Neural crest cell (in vitro differentiated cells): ENCODE results near the gene COL18A1. TPM values are rescaled to one million over a fixed set of nuclear protein-coding genes. Genes with fewer than 3 reads are reported as not detected.

Source experiments
- DNase-seq: peaks from one replicate; pipeline ENCODE4 v3.0.0; 2021; ENCODE audit warnings: low read depth, mixed read lengths, low spot score
- H3K27ac Mint-ChIP-seq: one replicate; pipeline ENCODE4 v1.8.0; 2021; ENCODE audit warnings: mild to moderate bottlenecking, mixed read lengths; ENCODE audit not compliant: unreplicated experiment
- H3K27me3 Mint-ChIP-seq: 2 replicates; pipeline ENCODE4 v1.8.0; 2021; ENCODE audit warnings: low read depth, mild to moderate bottlenecking, mixed read lengths
- H3K36me3 Mint-ChIP-seq: 2 replicates; pipeline ENCODE4 v1.8.0; 2021; ENCODE audit warnings: low read depth, mild to moderate bottlenecking, mixed read lengths
- H3K4me1 Mint-ChIP-seq: 2 replicates; pipeline ENCODE4 v1.8.0; 2021; ENCODE audit warnings: mixed read lengths
- H3K4me3 Mint-ChIP-seq: one replicate; pipeline ENCODE4 v1.8.0; 2021; ENCODE audit warnings: mild to moderate bottlenecking, mixed read lengths
- H3K9me3 Mint-ChIP-seq: 2 replicates; pipeline ENCODE4 v1.8.0; 2021; ENCODE audit warnings: mixed read lengths
- total RNA-seq: library from RNA; stranded (reverse); gene quantifications from 2 replicates; pipeline ENCODE4 v1.2.1, GENCODE V29; 2021
- TF ChIP-seq, protein P1 (sequence below): fragments of 200-600 bp; sonication (generic); conservative IDR thresholded peaks from 2 replicates; pipeline ENCODE4 v1.5.0; 2021; ENCODE audit warnings: antibody characterized with exemption, mild to moderate bottlenecking

Gene COL18A1
- total RNA-seq, 1 donor from 2014 or later: 19.2 TPM

DNA sequence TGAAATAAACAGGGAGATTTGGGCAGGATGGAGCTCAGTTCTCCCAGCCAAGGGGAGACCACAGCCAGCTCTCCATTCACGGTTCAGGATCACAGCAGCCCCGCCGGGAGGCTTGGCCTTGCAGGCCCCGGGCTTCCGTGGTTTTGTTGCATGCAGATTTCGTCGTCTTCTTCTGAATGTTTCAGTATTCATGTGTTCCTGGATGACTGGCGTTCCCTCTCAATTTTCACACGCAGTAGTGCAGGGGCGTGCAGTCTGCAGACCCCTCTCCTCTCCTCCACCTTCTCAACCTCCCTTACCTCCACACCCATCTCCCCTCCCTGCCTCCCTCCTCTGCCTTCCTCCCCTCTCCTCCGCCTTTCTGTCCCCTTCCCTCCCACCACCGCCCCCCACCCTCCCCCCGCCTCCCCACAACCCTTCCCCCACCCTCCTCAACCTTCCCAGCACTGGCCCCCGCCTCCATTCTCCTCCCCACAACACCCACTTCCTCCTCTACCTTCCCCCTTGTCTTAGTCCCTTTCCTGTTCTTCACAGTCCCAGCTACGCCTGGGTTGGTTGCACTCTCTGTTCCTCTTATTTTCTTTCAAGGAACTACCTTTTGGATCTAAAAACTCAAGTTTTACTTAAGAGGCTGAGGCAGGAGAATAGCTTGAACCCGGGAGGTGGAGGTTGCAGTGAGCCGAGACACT is 145.7 kb downstream of the COL18A1 start:
- TF ChIP-seq, protein P1, sequence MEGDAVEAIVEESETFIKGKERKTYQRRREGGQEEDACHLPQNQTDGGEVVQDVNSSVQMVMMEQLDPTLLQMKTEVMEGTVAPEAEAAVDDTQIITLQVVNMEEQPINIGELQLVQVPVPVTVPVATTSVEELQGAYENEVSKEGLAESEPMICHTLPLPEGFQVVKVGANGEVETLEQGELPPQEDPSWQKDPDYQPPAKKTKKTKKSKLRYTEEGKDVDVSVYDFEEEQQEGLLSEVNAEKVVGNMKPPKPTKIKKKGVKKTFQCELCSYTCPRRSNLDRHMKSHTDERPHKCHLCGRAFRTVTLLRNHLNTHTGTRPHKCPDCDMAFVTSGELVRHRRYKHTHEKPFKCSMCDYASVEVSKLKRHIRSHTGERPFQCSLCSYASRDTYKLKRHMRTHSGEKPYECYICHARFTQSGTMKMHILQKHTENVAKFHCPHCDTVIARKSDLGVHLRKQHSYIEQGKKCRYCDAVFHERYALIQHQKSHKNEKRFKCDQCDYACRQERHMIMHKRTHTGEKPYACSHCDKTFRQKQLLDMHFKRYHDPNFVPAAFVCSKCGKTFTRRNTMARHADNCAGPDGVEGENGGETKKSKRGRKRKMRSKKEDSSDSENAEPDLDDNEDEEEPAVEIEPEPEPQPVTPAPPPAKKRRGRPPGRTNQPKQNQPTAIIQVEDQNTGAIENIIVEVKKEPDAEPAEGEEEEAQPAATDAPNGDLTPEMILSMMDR: no peak
- Mint-ChIP-seq H3K36me3 (no peaks in the 10 kb centered on the region), H3K27ac (no peak overlapping the region), H3K27me3 (peaks cover 5% of the 10 kb centered on the region), H3K4me3 (no peak overlapping the region), H3K9me3 (no peaks in the 10 kb centered on the region), H3K4me1 (peaks cover 20% of the 10 kb centered on the region)
- no peak for DNase-seq

DNA sequence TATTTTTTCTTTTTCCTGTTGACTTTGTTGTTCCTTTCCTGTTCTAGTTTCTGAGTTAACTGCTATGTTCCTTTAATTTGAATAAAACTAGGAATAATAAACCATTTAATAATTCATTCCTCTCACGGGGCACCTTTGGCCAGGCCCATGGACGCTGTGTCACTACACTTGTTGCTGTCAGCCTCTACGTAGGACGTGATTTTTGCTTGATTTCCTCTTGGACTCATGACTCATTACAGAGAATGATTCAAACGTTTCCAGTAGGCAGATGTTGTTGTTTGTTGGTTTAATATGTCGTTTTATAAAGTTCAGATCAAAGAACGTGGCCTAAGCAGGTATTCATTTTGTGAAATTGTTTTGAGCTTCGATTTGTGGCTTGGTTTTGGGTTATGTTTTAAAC is 146.4 kb downstream of the COL18A1 start:
- TF ChIP-seq, protein P1: no peak
- H3K4me1 Mint-ChIP-seq: peaks cover 20% of the 10 kb centered on the region
- peak overlapping the region; percentile 16 for H3K4me3 Mint-ChIP-seq
- peaks cover 5% of the 10 kb centered on the region for H3K27me3 Mint-ChIP-seq
- no peaks in the 10 kb centered on the region for H3K9me3 Mint-ChIP-seq
- H3K27ac Mint-ChIP-seq: no peak overlapping the region
- no peaks in the 10 kb centered on the region for H3K36me3 Mint-ChIP-seq
- no peak for DNase-seq

DNA sequence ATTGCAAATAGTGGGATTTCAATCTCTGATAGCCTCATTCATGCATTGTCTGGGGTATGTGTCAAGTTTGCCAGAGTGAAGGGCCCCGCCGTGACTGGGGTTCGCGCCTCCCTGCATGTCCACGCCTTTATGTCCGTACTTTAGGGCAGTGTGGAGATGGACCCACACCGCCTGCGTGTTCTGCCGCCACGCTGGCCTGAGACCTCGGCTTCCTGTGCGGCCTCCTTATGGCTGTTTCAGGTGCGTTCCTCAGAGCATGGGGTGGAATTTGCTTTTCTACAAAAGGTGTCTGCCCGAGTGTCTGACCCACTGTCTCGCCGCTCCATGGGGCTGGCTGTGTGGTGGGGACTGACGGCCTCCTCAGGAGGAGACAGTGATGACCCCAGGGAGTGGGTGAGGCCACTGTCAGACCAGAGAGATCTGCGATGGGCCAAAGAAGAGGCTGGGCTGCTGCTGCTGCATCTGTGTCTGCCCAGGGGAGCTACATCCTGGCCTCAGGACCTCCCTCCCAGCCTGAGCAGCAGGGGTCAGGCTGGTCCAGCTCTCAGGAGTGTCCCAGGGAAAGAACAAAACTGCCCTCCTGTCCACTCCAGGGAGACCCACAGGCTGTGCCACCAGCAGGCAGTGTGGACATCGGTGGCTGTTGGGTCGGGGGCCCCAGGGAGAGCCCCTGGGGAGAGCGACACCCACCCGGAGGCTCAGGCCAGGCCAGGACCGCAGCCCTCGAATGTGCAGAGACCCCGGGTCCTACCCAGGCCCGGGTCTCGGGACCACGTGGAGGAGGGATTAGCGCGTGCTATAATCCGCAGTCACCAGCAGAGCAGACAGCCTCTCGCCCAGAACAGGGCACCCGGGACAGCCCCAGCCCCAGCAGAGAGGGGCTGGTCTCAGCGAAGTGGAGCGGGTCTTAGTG is 147.1 kb downstream of the COL18A1 start:
- DNase-seq: no peak
- no peak overlapping the region for H3K27ac Mint-ChIP-seq
- no peaks in the 10 kb centered on the region for H3K9me3 Mint-ChIP-seq
- H3K36me3 Mint-ChIP-seq: no peaks in the 10 kb centered on the region
- H3K4me3 Mint-ChIP-seq: no peak overlapping the region
- peaks cover 5% of the 10 kb centered on the region for H3K27me3 Mint-ChIP-seq
- TF ChIP-seq, protein P1: no peak
- peaks cover 20% of the 10 kb centered on the region for H3K4me1 Mint-ChIP-seq

DNA sequence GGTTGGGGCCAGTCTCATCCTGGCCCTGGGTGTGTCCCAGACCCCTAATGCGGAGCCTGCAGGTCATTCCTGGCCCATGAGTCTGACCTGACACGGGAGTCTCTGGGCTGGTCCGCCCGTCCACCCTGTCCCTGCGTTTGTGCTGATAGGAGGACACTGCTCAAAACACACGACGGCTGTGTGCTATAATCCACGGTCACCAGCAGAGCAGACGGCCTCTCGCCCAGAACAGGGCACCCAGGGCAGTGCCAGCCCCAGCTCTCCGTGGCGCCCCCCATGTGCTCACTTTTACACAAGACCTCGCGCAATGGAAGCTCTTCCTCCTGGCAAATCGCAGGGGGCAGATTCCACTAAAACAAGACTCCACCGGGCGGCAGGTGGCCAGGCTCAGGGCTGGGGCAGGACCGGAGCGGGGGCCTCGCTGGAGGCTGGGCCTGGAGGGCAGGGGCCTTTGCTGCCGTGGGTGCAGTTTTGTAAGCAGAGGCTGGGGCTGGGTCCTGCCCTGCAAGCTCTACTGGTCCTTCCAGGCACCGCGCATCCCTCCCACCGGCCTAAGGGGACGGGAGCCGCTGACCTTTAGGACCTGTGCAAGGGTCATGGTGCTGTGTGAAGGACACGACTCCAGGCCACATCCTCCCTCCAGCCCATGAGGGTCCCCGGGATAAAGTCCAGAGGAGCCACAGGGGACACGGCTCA is 147.9 kb downstream of the COL18A1 start:
- Mint-ChIP-seq H3K36me3 (no peaks in the 10 kb centered on the region), H3K27me3 (peaks cover 3% of the 10 kb centered on the region), H3K4me1 (peaks cover 20% of the 10 kb centered on the region), H3K27ac (no peak overlapping the region), H3K9me3 (no peaks in the 10 kb centered on the region), H3K4me3 (no peak overlapping the region)
- TF ChIP-seq, protein P1: no peak
- DNase-seq: no peak

DNA sequence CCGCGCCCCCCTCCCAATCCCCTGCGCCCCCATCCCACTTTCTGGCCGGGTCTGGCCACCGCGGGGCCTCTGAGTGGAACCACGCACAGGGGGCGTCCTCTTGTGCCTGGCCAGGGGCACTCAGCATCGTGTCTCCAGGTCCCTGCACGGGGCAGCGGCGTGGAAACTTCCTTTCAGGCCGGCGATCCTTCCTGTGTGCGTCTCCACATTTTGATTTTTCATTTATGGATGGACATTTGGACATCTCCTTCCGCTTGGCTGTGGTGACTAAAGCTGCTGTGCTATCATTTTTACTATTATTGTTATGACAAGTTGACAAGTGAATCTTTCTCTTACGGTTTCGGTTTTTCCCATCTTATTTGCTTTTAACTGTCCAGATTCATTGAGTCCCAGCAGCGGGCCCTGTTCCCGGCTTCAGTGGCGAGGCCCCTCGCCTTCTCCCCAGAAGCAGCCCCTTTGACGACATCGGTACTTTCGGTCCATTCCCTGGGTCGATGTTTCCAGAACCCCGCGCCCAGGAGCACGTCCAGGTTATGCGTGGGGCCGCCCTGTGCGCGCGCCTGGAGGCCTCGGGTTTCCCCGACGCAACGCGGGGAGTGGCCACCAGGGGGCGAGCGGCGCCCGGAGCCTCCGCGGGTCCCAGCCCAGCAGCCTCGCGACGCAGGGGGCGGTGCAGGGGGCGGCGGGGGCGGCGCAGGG is 149.7 kb downstream of the COL18A1 start:
- Mint-ChIP-seq H3K36me3 (no peaks in the 10 kb centered on the region), H3K9me3 (no peaks in the 10 kb centered on the region), H3K4me3 (peak overlapping the region; percentile 71), H3K4me1 (peaks cover 20% of the 10 kb centered on the region), H3K27me3 (no peaks in the 10 kb centered on the region), H3K27ac (peak overlapping the region; percentile 0)
- peak; percentile 88 for DNase-seq
- TF ChIP-seq, protein P1: peak; percentile 84
